Measurements from ENCODE around the gene MRPL10.

Gene MRPL10

GRCh38 chr17:47789611-47790561 lies 41.5 kb downstream of the MRPL10 start:
- peak; percentile 75 for DNase-seq

GRCh38 chr17:47785538-47786123 lies 45.7 kb downstream of the MRPL10 start:
- DNase-seq: peak; percentile 13

GRCh38 chr17:47781397-47781796 lies 49.9 kb downstream of the MRPL10 start:
- no peak for DNase-seq

GRCh38 chr17:47778184-47778635 lies 53.1 kb downstream of the MRPL10 start:
- no peak for DNase-seq

GRCh38 chr17:47776330-47777197 lies 54.8 kb downstream of the MRPL10 start:
- peak; percentile 57 for DNase-seq

GRCh38 chr17:47774987-47775580 lies 56.3 kb downstream of the MRPL10 start:
- peak; percentile 39 for DNase-seq

GRCh38 chr17:47774331-47774730 lies 57.0 kb downstream of the MRPL10 start:
- DNase-seq: no peak

- DNase-seq: peak; percentile 78
Observed at GRCh38 chr17:47773649-47774048, 57.7 kb downstream of the MRPL10 start.
